ENCODE data around the gene POFUT1. TPM values are rescaled to one million over a fixed set of nuclear protein-coding genes. Genes with fewer than 3 reads are reported as not detected.
"Not testable (repeated sequence)": the region's sequence is repeated elsewhere in the genome, so short reads cannot be mapped to it uniquely, and the experiment has no call there.

Gene POFUT1
- 15.1 TPM for polyA plus RNA-seq

DNA sequence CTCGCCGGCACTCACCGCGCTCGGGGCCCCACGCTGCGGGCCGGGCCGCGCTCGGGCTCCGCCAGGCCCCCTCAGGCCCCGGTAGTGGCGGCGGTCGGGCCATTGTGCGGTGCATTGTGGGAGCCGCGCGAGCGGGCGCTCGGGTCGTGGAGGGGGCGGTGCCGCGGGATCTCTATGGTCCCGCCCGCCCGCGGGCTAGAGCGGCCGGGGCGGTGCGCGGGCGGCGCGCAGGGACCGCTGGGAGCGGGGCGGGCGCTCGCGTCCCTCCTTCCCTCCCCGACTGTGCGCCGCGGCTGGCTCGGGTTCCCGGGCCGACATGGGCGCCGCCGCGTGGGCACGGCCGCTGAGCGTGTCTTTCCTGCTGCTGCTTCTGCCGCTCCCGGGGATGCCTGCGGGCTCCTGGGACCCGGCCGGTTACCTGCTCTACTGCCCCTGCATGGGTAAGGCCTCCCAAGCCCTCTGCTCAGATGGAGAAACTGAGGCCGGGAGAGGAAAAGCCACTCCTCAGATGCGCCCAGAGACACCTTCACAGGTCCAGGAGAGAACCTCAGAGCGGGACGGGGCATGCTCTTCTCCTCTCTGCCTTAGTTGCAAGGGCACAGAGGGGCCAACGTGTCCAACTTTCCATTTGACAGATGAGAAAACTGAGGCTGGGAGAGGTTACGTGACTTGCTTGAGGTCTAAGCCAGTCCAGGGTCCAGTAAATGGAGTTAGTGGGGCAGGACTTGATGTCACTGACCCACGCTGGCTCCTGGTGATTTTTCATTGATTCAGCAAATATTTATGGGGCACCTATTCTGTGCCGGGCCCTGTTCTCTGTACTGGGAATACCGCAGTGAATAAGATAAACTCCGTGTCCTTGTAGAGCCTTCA lies at the start of gene POFUT1, which contains the start of gene PLAGL2:
Gene POFUT1 (plus strand): TSS at position 255 of the 873 bp plus-strand sequence. CDS start 62 bp downstream, at position 317.
Gene PLAGL2 (minus strand): TSS at position 118 of the 873 bp plus-strand sequence. CDS start 5,565 bp downstream, outside the sequence.
- Mint-ChIP-seq H3K9me3 (no peaks in the 10 kb centered on the region), H3K27ac (peak within 1 kb of the TSS; percentile 87 to 97 (median 90)), H3K4me1 (peaks cover 54 to 68% (median 57%) of the 10 kb centered on the region in 3 donors), H3K4me3 (peak within 1 kb of the TSS; percentile 91 to 97 (median 96)), H3K36me3 (peaks cover 2% of the 10 kb centered on the region), H3K27me3 (no peaks in the 10 kb centered on the region)

DNA sequence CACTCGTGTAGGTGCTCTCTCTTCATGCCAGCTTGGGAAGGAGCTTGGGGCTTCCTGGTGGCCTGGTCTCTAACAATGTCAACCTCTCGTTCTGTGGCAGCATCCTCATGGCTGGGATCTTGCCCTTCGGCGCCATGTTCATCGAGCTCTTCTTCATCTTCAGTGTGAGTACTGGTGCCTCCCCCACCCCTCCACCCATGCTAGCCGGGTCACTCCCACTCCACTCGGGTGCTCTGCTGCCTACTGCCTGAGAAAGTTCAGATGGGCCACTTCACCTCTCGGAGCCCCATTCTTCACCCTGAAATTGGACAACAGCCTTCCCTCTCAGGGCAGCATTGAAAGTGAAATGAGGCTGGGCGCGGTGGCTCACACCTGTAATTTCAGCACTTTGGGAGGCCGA lies 49.3 kb upstream of the POFUT1 start:
- Mint-ChIP-seq H3K27me3 (no peaks in the 10 kb centered on the region), H3K4me3 (no peak overlapping the region), H3K4me1 (peaks cover 0 to 3% (median 0%) of the 10 kb centered on the region in 3 donors), H3K9me3 (no peaks in the 10 kb centered on the region), H3K27ac (no peak overlapping the region), H3K36me3 (peaks cover 9% of the 10 kb centered on the region)

DNA sequence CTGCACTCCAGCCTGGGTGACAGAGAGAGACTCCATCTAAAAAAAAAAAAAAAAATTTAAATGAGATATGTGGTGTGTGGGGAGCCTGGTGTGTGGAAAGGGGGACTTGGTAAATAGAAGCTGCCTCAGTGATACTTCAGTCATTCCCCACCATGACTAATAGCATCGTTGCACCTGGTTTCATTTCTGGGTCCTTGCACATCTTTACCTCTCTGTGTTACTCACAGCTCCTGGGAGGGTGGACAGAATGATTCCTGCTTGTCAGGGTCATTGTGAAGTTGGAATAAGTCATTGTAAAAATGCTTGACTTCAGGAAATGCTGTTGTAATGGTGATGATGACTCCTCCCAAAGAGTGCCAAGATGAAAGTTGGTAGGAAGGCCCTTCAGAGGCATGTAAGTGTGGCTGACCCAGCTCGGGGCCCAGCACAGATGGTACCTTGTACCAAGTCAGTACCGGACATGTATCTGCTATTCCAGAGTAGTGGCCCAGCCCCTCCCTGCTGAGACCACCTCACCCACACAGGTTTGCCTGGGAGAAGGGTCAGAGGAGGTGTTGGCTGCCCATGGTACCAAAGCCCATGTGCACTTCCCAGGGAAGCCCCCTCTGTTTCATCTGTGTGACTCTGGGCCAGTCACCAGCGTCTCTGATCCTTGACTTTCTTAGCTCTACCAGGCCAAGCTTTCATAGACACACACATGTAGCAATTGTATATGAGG lies 48.6 kb upstream of the POFUT1 start:
- Mint-ChIP-seq H3K4me1 (peaks cover 0 to 3% (median 0%) of the 10 kb centered on the region in 3 donors), H3K27me3 (no peaks in the 10 kb centered on the region), H3K27ac (no peak overlapping the region), H3K36me3 (peaks cover 9% of the 10 kb centered on the region), H3K4me3 (no peak overlapping the region), H3K9me3 (no peaks in the 10 kb centered on the region)

DNA sequence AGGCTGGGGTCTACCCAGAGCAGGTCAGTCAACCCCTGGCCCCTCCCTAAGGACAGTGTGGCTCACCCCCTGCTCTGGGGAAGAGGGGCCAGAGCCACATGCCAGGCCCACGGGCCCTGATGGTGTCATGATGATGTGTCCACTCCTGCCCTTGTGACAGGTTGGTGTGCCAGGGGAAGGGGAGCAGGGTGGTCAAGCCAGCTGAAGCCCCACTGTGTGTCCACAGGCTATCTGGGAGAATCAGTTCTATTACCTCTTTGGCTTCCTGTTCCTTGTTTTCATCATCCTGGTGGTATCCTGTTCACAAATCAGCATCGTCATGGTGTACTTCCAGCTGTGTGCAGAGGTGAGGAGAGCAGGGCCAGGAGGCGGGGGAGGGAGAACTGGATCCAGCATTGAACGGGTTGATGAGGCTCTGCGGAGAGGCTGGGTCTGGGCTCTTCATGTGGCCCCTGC lies 47.9 kb upstream of the POFUT1 start:
- H3K27me3 Mint-ChIP-seq, result no peaks in the 10 kb centered on the region
- no peak overlapping the region for H3K27ac Mint-ChIP-seq
- no peaks in the 10 kb centered on the region for H3K9me3 Mint-ChIP-seq
- H3K36me3 Mint-ChIP-seq, result peaks cover 9% of the 10 kb centered on the region
- H3K4me3 Mint-ChIP-seq, result no peak overlapping the region
- peaks cover 0 to 3% (median 0%) of the 10 kb centered on the region in 3 donors for H3K4me1 Mint-ChIP-seq

DNA sequence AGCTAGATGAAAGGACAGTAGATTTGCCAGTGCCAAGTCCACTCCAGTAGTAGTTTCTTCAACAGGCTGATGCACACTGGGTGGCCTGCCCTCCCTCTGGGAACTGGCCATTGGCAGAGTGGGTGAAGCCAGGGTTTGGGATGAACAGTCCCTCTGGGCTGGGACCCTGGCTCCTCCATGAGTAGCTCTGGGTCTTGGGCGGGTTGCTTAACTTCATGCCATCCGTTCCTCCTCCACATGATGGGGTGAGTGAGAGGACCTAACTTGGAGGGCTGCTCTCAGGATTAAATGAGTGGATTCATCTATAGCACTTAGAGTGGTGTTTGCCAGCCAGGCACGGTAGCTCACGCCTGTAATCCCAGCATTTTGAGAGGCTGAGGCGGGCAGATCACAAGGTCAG lies 47.3 kb upstream of the POFUT1 start:
- peaks cover 10% of the 10 kb centered on the region for H3K36me3 Mint-ChIP-seq
- H3K4me1 Mint-ChIP-seq, result no peaks in the 10 kb centered on the region
- no peaks in the 10 kb centered on the region for H3K9me3 Mint-ChIP-seq
- H3K4me3 Mint-ChIP-seq, result no peak overlapping the region
- H3K27me3 Mint-ChIP-seq, result no peaks in the 10 kb centered on the region
- H3K27ac Mint-ChIP-seq, result no peak overlapping the region

DNA sequence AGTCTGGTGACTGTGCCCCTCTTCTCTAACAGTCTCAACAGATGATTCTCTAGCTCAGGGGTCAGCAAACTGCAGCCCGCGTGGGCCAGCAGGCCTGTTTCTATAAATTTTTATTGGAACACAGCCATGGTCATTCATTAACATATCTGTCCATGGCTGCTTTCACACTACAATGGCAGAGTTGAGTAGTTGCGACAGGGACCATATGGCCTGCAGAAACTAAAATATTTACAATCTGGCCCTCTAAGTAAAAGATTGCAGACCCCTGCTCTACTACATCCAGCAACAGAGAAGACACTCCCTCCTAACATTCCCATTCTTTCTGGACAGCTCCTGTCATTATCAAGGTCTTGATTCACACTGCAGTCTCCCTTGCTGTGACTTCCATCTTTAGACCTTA lies 45.3 kb upstream of the POFUT1 start:
- H3K4me1 Mint-ChIP-seq, result no peaks in the 10 kb centered on the region
- no peaks in the 10 kb centered on the region for H3K27me3 Mint-ChIP-seq
- no peaks in the 10 kb centered on the region for H3K9me3 Mint-ChIP-seq
- no peak overlapping the region for H3K4me3 Mint-ChIP-seq
- H3K36me3 Mint-ChIP-seq, result peaks cover 15% of the 10 kb centered on the region
- H3K27ac Mint-ChIP-seq, result no peak overlapping the region

DNA sequence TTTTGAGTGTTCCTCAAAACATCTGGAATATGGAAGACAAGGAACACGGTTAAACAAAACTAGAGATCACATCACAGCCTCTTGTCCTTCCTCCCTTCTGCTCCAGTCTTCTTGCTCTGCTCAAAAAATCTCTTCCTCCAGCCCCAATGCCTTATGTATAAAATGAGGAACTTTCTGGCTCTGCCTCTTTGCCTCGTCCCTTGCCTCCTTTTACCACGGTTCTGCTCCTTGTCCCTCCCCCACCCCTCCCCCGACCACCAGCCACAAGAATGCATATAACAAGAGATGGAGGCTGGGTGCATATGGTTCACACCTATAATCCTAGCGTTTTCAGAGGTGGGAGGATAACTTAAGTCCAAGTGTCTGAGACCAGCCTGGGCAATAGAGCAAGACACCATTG lies 43.7 kb upstream of the POFUT1 start:
- no peaks in the 10 kb centered on the region for H3K27me3 Mint-ChIP-seq
- H3K36me3 Mint-ChIP-seq, result peaks cover 15% of the 10 kb centered on the region
- H3K27ac Mint-ChIP-seq, result peak overlapping the region in 2 of 3 donors; percentile 25 to 81
- no peak overlapping the region for H3K4me3 Mint-ChIP-seq
- no peaks in the 10 kb centered on the region for H3K9me3 Mint-ChIP-seq
- no peaks in the 10 kb centered on the region for H3K4me1 Mint-ChIP-seq

DNA sequence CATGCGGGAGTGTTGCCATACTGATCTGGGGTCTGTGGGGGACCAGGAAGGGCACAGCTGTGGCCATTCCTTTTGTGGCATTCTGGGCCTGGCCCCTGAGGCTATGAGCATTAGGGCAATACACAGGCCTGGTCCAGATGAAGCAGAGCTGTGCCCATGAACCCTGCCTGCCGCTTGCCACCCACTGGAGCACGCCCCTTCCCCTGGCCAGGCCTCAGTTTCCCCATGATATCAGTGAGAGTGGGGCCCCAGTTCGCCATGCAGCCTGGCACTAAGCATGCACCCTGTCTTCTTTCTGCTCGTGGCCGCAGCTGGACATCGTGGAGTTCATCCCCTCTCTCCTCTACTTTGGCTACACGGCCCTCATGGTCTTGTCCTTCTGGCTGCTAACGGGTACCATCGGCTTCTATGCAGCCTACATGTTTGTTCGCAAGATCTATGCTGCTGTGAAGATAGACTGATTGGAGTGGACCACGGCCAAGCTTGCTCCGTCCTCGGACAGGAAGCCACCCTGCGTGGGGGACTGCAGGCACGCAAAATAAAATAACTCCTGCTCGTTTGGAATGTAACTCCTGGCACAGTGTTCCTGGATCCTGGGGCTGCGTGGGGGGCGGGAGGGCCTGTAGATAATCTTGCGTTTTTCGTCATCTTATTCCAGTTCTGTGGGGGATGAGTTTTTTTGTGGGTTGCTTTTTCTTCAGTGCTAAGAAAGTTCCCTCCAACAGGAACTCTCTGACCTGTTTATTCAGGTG lies 42.5 kb upstream of the POFUT1 start:
- H3K4me3 Mint-ChIP-seq, result no peak overlapping the region
- peak overlapping the region in 1 of 3 donors; percentile 9 for H3K27ac Mint-ChIP-seq
- peaks cover 1 to 3% (median 3%) of the 10 kb centered on the region in 3 donors for H3K4me1 Mint-ChIP-seq
- peaks cover 15% of the 10 kb centered on the region for H3K36me3 Mint-ChIP-seq
- no peaks in the 10 kb centered on the region for H3K9me3 Mint-ChIP-seq
- H3K27me3 Mint-ChIP-seq, result no peaks in the 10 kb centered on the region

DNA sequence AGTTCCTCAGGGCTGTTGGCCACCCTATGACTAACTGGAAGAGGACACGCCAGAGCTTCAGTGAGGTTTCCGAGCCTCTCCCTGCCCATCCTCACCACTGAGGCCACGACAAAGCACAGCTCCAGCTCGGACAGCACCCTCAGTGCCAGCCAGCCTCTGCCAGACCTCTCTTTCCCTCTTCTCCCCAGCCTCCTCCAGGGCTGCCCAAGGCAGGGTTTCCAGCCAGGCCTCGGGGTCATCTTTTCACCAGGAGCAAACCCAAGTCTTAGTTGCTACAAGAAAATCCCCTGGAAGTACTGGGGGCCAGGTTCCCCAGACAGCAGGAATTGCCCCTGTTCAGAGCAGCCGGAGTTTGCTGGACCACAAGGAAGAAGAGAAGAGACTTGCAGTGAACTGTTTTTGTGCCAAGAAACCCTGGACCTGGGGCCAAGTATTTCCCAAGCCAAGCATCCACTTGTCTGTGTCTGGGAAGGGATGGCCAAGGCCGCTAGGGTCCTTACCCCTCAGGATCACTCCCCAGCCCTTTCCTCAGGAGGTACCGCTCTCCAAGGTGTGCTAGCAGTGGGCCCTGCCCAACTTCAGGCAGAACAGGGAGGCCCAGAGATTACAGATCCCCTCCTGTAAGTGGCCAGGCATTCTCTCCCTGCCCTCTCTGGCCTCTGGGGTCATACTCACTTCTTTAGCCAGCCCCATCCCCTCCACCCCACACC lies 41.7 kb upstream of the POFUT1 start:
- Mint-ChIP-seq H3K4me1 (peaks cover 3 to 4% (median 3%) of the 10 kb centered on the region in 3 donors), H3K4me3 (no peak overlapping the region), H3K36me3 (peaks cover 13% of the 10 kb centered on the region), H3K27ac (peak overlapping the region in 1 of 3 donors; percentile 46), H3K27me3 (no peaks in the 10 kb centered on the region), H3K9me3 (no peaks in the 10 kb centered on the region)

DNA sequence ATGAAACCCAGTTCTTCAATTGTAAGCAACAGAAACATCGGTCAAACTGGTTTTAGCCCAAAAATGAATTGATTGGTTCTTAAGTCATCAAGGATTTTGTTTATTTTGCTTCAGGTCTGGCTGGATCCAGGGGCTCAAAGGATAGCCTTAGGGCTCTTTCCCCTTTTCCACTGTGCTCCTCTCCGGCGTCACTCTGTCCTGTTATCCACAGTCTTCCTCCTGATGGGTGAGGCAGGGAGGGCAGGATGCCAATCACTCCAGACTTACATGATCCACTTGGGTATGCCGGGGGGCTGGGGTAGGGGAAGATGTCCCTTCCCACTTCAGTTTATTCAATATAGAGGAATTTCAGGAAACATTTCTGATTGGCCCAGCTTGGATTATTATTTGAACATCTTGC lies 40.1 kb upstream of the POFUT1 start:
- Mint-ChIP-seq H3K27ac (peak overlapping the region in 2 of 3 donors; percentile 46), H3K4me1 (peaks cover 3 to 4% (median 3%) of the 10 kb centered on the region in 3 donors), H3K27me3 (no peaks in the 10 kb centered on the region), H3K4me3 (no peak overlapping the region), H3K9me3 (no peaks in the 10 kb centered on the region), H3K36me3 (peaks cover 9% of the 10 kb centered on the region)

DNA sequence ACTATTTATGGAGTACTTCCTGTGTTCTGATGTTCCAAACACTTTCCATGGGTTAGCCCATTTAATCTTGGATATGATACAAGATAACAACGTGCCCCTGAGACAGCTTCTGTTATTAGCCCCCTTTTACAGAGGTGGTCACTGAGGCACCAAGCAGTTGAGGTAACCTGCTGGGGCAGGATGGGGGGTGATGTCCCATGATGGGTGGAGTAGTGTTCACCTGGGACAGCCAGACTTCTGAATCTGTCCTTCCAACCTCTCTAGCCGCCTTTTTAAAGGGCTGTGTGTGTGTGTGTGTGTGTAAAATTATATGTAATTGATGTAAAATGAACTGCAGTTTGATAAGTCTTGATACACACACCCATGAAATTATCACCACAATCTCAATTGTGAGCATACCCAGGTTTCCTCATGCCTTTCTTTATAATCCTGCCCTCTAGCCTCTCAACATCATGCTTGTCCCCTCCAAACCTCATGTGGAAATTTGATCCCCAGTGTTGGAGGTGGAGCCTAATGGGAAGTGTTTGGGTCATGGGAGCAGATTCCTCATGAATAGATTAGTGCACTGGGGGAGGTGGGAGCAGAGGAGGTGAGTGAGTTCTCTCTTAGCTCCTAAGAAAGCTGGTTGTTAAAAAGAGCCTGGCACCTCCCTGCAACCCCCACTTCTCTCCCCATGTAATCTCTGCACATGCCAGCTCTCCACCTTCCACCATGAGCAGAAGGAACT lies 39.3 kb upstream of the POFUT1 start:
- no peaks in the 10 kb centered on the region for H3K9me3 Mint-ChIP-seq
- no peak overlapping the region for H3K4me3 Mint-ChIP-seq
- peaks cover 3 to 4% (median 3%) of the 10 kb centered on the region in 3 donors for H3K4me1 Mint-ChIP-seq
- no peaks in the 10 kb centered on the region for H3K27me3 Mint-ChIP-seq
- H3K36me3 Mint-ChIP-seq, result peaks cover 8% of the 10 kb centered on the region
- no peak overlapping the region for H3K27ac Mint-ChIP-seq

DNA sequence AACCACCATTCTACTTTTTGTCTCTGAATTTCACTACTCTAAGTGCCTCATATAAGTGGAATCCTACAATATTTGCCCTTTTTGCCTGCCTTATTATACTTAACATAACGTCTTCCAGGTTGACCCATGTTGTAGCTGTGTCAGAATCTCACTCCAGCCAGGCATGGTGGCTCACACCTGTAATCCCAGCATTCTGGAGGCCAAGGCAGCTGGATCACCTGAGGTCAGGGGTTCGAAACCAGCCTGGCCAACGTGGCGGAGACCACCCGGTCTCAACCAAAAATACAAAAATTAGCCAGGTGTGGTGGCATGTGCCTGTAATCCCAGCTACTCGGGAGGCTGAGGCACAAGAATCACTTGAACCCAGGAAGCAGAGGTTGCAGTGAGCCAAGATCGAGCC lies 30.0 kb upstream of the POFUT1 start:
- not testable (repeated sequence) for H3K36me3 Mint-ChIP-seq, H3K27me3 Mint-ChIP-seq, H3K9me3 Mint-ChIP-seq, H3K4me1 Mint-ChIP-seq
- peak overlapping the region in 1 of 3 donors; percentile 31 for H3K27ac Mint-ChIP-seq
- peak overlapping the region in 1 of 4 donors; percentile 17 for H3K4me3 Mint-ChIP-seq

DNA sequence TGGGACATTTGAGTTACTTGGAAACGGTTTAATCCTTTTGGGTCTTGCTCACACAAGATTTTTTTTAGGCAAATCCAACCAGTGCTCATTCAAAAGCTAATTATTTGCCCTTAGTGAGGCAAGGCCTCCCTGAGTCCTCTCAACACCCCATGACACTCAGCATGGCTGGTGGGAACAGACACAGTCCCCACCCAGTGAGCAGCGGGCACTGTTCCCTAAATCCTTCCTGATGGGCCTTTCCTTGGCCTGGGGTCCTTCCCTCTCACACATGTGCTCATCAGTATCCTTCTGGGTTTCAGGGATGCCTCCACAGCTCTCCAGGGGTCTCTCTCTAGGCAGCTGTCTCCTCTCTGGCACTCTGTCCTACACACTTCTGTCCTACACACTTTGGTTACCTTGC lies 28.2 kb upstream of the POFUT1 start:
- peaks cover 6% of the 10 kb centered on the region for H3K27me3 Mint-ChIP-seq

DNA sequence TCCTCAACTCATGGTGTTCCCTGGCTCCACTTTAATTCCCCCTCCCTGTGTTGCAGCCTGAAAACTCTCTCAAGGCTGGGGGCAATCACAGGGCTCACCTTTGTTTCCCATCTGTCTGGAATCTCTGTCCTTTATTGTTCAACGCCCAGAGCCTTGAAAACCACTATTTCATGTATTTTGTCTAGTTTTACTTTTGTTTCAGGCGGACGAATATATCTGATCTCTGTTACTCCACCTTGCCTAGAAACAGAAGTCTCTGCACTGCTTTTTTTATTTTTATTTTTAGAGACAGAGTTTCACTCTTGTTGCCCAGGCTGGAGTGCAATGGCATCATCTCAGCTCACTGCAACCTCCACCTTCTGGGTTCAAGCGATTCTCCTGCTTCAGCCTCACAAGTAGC lies 27.7 kb upstream of the POFUT1 start:
- Mint-ChIP-seq H3K4me3 (no peak overlapping the region), H3K4me1 (peaks cover 0 to 2% (median 0%) of the 10 kb centered on the region in 3 donors), H3K27ac (no peak overlapping the region), H3K9me3 (no peaks in the 10 kb centered on the region), H3K27me3 (peaks cover 6% of the 10 kb centered on the region), H3K36me3 (peaks cover 2% of the 10 kb centered on the region)

More for the DNA sequence above, 28.2 kb upstream of the POFUT1 start:
- Mint-ChIP-seq H3K4me3 (no peak overlapping the region), H3K9me3 (no peaks in the 10 kb centered on the region), H3K4me1 (peaks cover 0 to 2% (median 0%) of the 10 kb centered on the region in 3 donors), H3K36me3 (peaks cover 2% of the 10 kb centered on the region), H3K27ac (no peak overlapping the region)

All from IgD-negative memory B cell (primary cell).